Osteocyte (in vitro differentiated cells): ENCODE results near the gene PRKCH. TPM values are rescaled to one million over a fixed set of nuclear protein-coding genes. Genes with fewer than 3 reads are reported as not detected.

ENCODE experiments used
- DNase-seq: peaks from one replicate; pipeline ENCODE4 v3.0.0; 2021; ENCODE audit warnings: mixed read lengths; ENCODE audit not compliant: unreplicated experiment; ENCODE audit errors: extremely low spot score
- H3K27ac Mint-ChIP-seq: one replicate; pipeline ENCODE4 v1.8.0; 2021; ENCODE audit warnings: mild to moderate bottlenecking, mixed read lengths; ENCODE audit not compliant: unreplicated experiment
- H3K27me3 Mint-ChIP-seq: one replicate; pipeline ENCODE4 v1.8.0; 2021; ENCODE audit warnings: mixed read lengths; ENCODE audit not compliant: unreplicated experiment
- H3K36me3 Mint-ChIP-seq: one replicate; pipeline ENCODE4 v1.8.0; 2021; ENCODE audit warnings: mixed read lengths; ENCODE audit not compliant: unreplicated experiment
- H3K4me1 Mint-ChIP-seq: one replicate; pipeline ENCODE4 v1.8.0; 2021; ENCODE audit warnings: mixed read lengths; ENCODE audit not compliant: unreplicated experiment
- H3K4me3 Mint-ChIP-seq: one replicate; pipeline ENCODE4 v1.8.0; 2021; ENCODE audit warnings: mild to moderate bottlenecking, moderate library complexity, mixed read lengths; ENCODE audit not compliant: unreplicated experiment
- H3K9me3 Mint-ChIP-seq: one replicate; pipeline ENCODE4 v1.8.0; 2021; ENCODE audit warnings: mixed read lengths; ENCODE audit not compliant: unreplicated experiment
- CTCF ChIP-seq: fragments of 200-600 bp; sonication (generic); IDR thresholded peaks from 2 replicates; pipeline ENCODE4 v1.5.0; 2021; ENCODE audit warnings: antibody characterized with exemption, mild to moderate bottlenecking, moderate library complexity
- total RNA-seq: library from RNA; stranded (reverse); gene quantifications from 2 replicates; pipeline ENCODE4 v1.2.1, GENCODE V29; 2021

PRKCH gene
- total RNA-seq, 1 donor from 2014 or later = 10.6 TPM

GRCh38 chr14:61323970-61324369 lies 2.6 kb downstream of the PRKCH start:
- peaks cover 16% of the 10 kb centered on the region for H3K4me1 Mint-ChIP-seq
- DNase-seq = no peak
- H3K27me3 Mint-ChIP-seq = peaks cover 11% of the 10 kb centered on the region

GRCh38 chr14:61325166-61325565 lies 3.8 kb downstream of the PRKCH start:
- TF ChIP-seq CTCF = no peak
- Mint-ChIP-seq H3K27ac (no peak overlapping the region), H3K4me1 (peaks cover 16% of the 10 kb centered on the region), H3K36me3 (no peaks in the 10 kb centered on the region), H3K9me3 (peaks cover 4% of the 10 kb centered on the region), H3K4me3 (no peak overlapping the region), H3K27me3 (peaks cover 11% of the 10 kb centered on the region)
- DNase-seq = no peak

More at GRCh38 chr14:61323970-61324369, 2.6 kb downstream of the PRKCH start:
- TF ChIP-seq CTCF = no peak
- Mint-ChIP-seq H3K4me3 (no peak overlapping the region), H3K36me3 (no peaks in the 10 kb centered on the region), H3K27ac (no peak overlapping the region), H3K9me3 (peaks cover 4% of the 10 kb centered on the region)

- peaks cover 13% of the 10 kb centered on the region for H3K4me1 Mint-ChIP-seq
These were observed 4.8 kb downstream of the PRKCH start for GRCh38 chr14:61326146-61326545.

GRCh38 chr14:61326847-61327246 lies 5.5 kb downstream of the PRKCH start:
- Mint-ChIP-seq H3K27me3 (peaks cover 11% of the 10 kb centered on the region), H3K36me3 (no peaks in the 10 kb centered on the region), H3K4me1 (peaks cover 13% of the 10 kb centered on the region), H3K9me3 (peaks cover 4% of the 10 kb centered on the region), H3K4me3 (no peak overlapping the region), H3K27ac (no peak overlapping the region)
- no peak for TF ChIP-seq CTCF
- DNase-seq = no peak

More at GRCh38 chr14:61326146-61326545, 4.8 kb downstream of the PRKCH start:
- Mint-ChIP-seq H3K4me3 (no peak overlapping the region), H3K36me3 (no peaks in the 10 kb centered on the region), H3K27me3 (peaks cover 11% of the 10 kb centered on the region), H3K9me3 (peaks cover 4% of the 10 kb centered on the region), H3K27ac (no peak overlapping the region)
- no peak for TF ChIP-seq CTCF
- DNase-seq = no peak

GRCh38 chr14:61328626-61329262 lies 7.4 kb downstream of the PRKCH start:
- H3K4me3 Mint-ChIP-seq = no peak overlapping the region
- peaks cover 4% of the 10 kb centered on the region for H3K9me3 Mint-ChIP-seq
- no peaks in the 10 kb centered on the region for H3K36me3 Mint-ChIP-seq

More at GRCh38 chr14:61328626-61329262, 7.4 kb downstream of the PRKCH start:
- no peak overlapping the region for H3K27ac Mint-ChIP-seq
- H3K4me1 Mint-ChIP-seq = peaks cover 3% of the 10 kb centered on the region
- DNase-seq = no peak
- peaks cover 3% of the 10 kb centered on the region for H3K27me3 Mint-ChIP-seq
- TF ChIP-seq CTCF = no peak
